Neural progenitor cell (in vitro differentiated cells): ENCODE results near the gene COL19A1. TPM values are rescaled to one million over a fixed set of nuclear protein-coding genes. Genes with fewer than 3 reads are reported as not detected.

Experiments
- DNase-seq: peaks from one replicate; pipeline ENCODE4 v3.0.0-alpha.2; 2016; ENCODE audit warnings: low spot score
- H2AFZ ChIP-seq: fragments of 200-600 bp; sonication (generic); replicated peaks from 2 replicates; pipeline ENCODE4 v1.6.1; 2016; ENCODE audit warnings: antibody characterized with exemption
- H3F3A ChIP-seq: fragments of 200-600 bp; sonication (generic); 2 replicates; pipeline ENCODE4 v1.6.1; 2016; ENCODE audit warnings: antibody characterized with exemption, low read depth
- H3K27ac ChIP-seq: fragments of 200-600 bp; sonication (generic); 2 replicates; pipeline ENCODE4 v1.5.1; 2016; ENCODE audit warnings: mild to moderate bottlenecking
- H3K27me3 ChIP-seq: fragments of 200-600 bp; sonication (generic); 2 replicates; pipeline ENCODE4 v1.6.1; 2016; ENCODE audit warnings: mild to moderate bottlenecking, moderate library complexity
- H3K36me3 ChIP-seq: fragments of 200-600 bp; sonication (generic); 2 replicates; pipeline ENCODE4 v1.5.1; 2016
- H3K4me1 ChIP-seq: fragments of 200-600 bp; sonication (generic); 2 replicates; pipeline ENCODE4 v1.6.1; 2016; ENCODE audit warnings: mixed run types
- H3K4me2 ChIP-seq: fragments of 200-600 bp; sonication (generic); 2 replicates; pipeline ENCODE4 v1.6.1; 2016
- H3K4me3 ChIP-seq: fragments of 200-600 bp; sonication (generic); 2 replicates; pipeline ENCODE4 v1.5.1; 2016
- H3K79me2 ChIP-seq: fragments of 200-600 bp; sonication (generic); 2 replicates; pipeline ENCODE4 v1.6.1; 2016; ENCODE audit warnings: low read depth
- H3K9ac ChIP-seq: fragments of 200-600 bp; sonication (generic); 2 replicates; pipeline ENCODE4 v1.6.1; 2016
- H3K9me3 ChIP-seq: fragments of 200-600 bp; sonication (generic); 2 replicates; pipeline ENCODE4 v1.5.1; 2016; ENCODE audit warnings: low read depth
- H4K20me1 ChIP-seq: fragments of 200-600 bp; sonication (generic); 2 replicates; pipeline ENCODE4 v1.6.1; 2016; ENCODE audit warnings: low read depth
- H3K27ac Mint-ChIP-seq: 3 replicates; pipeline ENCODE4 v1.8.0; 2021; ENCODE audit warnings: mixed read lengths
- H3K27me3 Mint-ChIP-seq: 2 replicates; pipeline ENCODE4 v1.8.0; 2022; ENCODE audit warnings: low read depth, mild to moderate bottlenecking, inconsistent platforms, moderate library complexity, mixed read lengths; ENCODE audit not compliant: insufficient read depth
- H3K36me3 Mint-ChIP-seq: 3 replicates; pipeline ENCODE4 v1.8.0; 2021; ENCODE audit warnings: mixed read lengths
- H3K4me1 Mint-ChIP-seq: 3 replicates; pipeline ENCODE4 v1.8.0; 2021; ENCODE audit warnings: mixed read lengths
- H3K4me3 Mint-ChIP-seq: 3 replicates; pipeline ENCODE4 v1.8.0; 2021; ENCODE audit warnings: mild to moderate bottlenecking, moderate library complexity, mixed read lengths
- H3K9me3 Mint-ChIP-seq: 3 replicates; pipeline ENCODE4 v1.8.0; 2020; ENCODE audit warnings: mixed read lengths
- EZH2 ChIP-seq: fragments of 200-600 bp; sonication (generic); IDR thresholded peaks from 2 replicates; pipeline ENCODE4 v1.6.1; 2017; ENCODE audit warnings: antibody characterized with exemption, mild to moderate bottlenecking, moderate library complexity
- EZH2phosphoT487 ChIP-seq: fragments of 200-600 bp; sonication (generic); IDR thresholded peaks from 2 replicates; pipeline ENCODE4 v1.6.1; 2017; ENCODE audit warnings: antibody characterized with exemption
- total RNA-seq: library from RNA; depleted of rRNA; stranded (reverse); fragments of >200 nt; gene quantifications from 2 replicates; pipeline ENCODE4 v1.2.3, GENCODE V29; 2015; ENCODE audit warnings: low replicate concordance
- TF ChIP-seq, protein P1 (sequence below): fragments of 200-600 bp; sonication (generic); IDR thresholded peaks from 2 replicates; pipeline ENCODE4 v1.5.1; 2017; ENCODE audit warnings: antibody characterized with exemption, mild to moderate bottlenecking

Gene COL19A1
- total RNA-seq, 1 donor from 2014 or later, result not detected

DNA sequence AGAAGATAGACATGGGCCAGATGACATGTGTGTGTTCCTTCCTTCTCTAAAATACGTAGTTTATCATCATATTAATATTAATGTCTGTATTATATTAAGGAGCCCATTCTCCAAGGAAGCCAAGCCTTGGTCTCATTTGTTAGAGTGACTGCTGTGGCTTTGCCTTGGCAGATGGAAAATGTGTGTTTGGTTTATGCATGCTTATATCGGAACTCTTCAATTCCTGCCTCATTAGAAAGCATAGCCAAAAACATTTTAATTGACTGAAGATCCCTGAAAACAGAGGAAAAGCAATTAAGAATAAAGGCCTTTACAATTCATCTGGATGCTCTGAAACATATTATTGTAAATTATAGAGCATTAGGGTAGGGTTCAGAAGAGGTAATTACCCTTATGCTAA, 330.2 kb downstream of the COL19A1 start:
- Histone ChIP-seq H3K4me3 (no peak overlapping the region), H3K27ac (no peak overlapping the region), H3K9ac (no peak overlapping the region), H3K4me1 (peaks cover 6% of the 10 kb centered on the region), H3K79me2 (no peaks in the 10 kb centered on the region), H4K20me1 (no peaks in the 10 kb centered on the region), H3K4me2 (no peak overlapping the region), H2AFZ (no peak overlapping the region), H3K27me3 (no peaks in the 10 kb centered on the region), H3K36me3 (no peaks in the 10 kb centered on the region), H3F3A (no peaks in the 10 kb centered on the region), H3K9me3 (no peaks in the 10 kb centered on the region)
- Mint-ChIP-seq H3K4me3 (no peak overlapping the region), H3K27me3 (peaks cover 3% of the 10 kb centered on the region), H3K27ac (no peak overlapping the region), H3K4me1 (no peaks in the 10 kb centered on the region), H3K9me3 (no peaks in the 10 kb centered on the region), H3K36me3 (no peaks in the 10 kb centered on the region)
- TF ChIP-seq EZH2phosphoT487, result no peak
- TF ChIP-seq EZH2, result no peak
- TF ChIP-seq, protein P1, sequence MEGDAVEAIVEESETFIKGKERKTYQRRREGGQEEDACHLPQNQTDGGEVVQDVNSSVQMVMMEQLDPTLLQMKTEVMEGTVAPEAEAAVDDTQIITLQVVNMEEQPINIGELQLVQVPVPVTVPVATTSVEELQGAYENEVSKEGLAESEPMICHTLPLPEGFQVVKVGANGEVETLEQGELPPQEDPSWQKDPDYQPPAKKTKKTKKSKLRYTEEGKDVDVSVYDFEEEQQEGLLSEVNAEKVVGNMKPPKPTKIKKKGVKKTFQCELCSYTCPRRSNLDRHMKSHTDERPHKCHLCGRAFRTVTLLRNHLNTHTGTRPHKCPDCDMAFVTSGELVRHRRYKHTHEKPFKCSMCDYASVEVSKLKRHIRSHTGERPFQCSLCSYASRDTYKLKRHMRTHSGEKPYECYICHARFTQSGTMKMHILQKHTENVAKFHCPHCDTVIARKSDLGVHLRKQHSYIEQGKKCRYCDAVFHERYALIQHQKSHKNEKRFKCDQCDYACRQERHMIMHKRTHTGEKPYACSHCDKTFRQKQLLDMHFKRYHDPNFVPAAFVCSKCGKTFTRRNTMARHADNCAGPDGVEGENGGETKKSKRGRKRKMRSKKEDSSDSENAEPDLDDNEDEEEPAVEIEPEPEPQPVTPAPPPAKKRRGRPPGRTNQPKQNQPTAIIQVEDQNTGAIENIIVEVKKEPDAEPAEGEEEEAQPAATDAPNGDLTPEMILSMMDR, result no peak
- DNase-seq, result no peak

- Histone ChIP-seq H2AFZ (no peak overlapping the region), H3K4me2 (no peak overlapping the region), H3K27ac (no peak overlapping the region), H3K36me3 (no peaks in the 10 kb centered on the region), H3K79me2 (no peaks in the 10 kb centered on the region), H3F3A (no peaks in the 10 kb centered on the region), H3K4me1 (peaks cover 20% of the 10 kb centered on the region), H3K9me3 (no peaks in the 10 kb centered on the region), H3K4me3 (no peak overlapping the region), H3K27me3 (no peaks in the 10 kb centered on the region), H3K9ac (no peak overlapping the region), H4K20me1 (no peaks in the 10 kb centered on the region)
- no peaks in the 10 kb centered on the region for H3K36me3 Mint-ChIP-seq
- H3K9me3 Mint-ChIP-seq, result no peaks in the 10 kb centered on the region
- DNase-seq, result no peak
- H3K27me3 Mint-ChIP-seq, result peaks cover 3% of the 10 kb centered on the region
- no peak overlapping the region for H3K4me3 Mint-ChIP-seq
- peaks cover 9% of the 10 kb centered on the region for H3K4me1 Mint-ChIP-seq
- TF ChIP-seq EZH2phosphoT487 (no peak), EZH2 (no peak)
- TF ChIP-seq, protein P1, result no peak
- H3K27ac Mint-ChIP-seq, result no peak overlapping the region
Measured at GRCh38 chr6:70198785-70199184, 332.4 kb downstream of the COL19A1 start.

- Histone ChIP-seq H3K36me3 (no peaks in the 10 kb centered on the region), H3K79me2 (no peaks in the 10 kb centered on the region), H3K4me2 (no peak overlapping the region), H3F3A (no peaks in the 10 kb centered on the region), H4K20me1 (no peaks in the 10 kb centered on the region), H3K4me1 (no peaks in the 10 kb centered on the region), H3K9me3 (no peaks in the 10 kb centered on the region), H3K9ac (no peak overlapping the region), H3K27me3 (no peaks in the 10 kb centered on the region), H3K27ac (no peak overlapping the region), H2AFZ (peak overlapping the region; percentile 86), H3K4me3 (no peak overlapping the region)
- Mint-ChIP-seq H3K27me3 (peaks cover 4% of the 10 kb centered on the region), H3K9me3 (no peaks in the 10 kb centered on the region), H3K36me3 (no peaks in the 10 kb centered on the region), H3K4me1 (no peaks in the 10 kb centered on the region), H3K27ac (no peak overlapping the region), H3K4me3 (no peak overlapping the region)
- no peak for TF ChIP-seq EZH2phosphoT487
- TF ChIP-seq EZH2, result no peak
- TF ChIP-seq, protein P1, result no peak
- no peak for DNase-seq
Measured at GRCh38 chr6:70208235-70208790, 342.0 kb downstream of the COL19A1 start.
